MM.1S (cell line): ENCODE data around the gene RSPH10B.
"Not testable (repeated sequence)": the region's sequence is repeated elsewhere in the genome, so short reads cannot be mapped to it uniquely, and the experiment has no call there.

Experiments
- EZH2 ChIP-seq: fragments of 300-600 bp; sonication (generic); optimal IDR thresholded peaks from 2 replicates; pipeline ENCODE3; 2017; ENCODE audit warnings: low read depth, mild to moderate bottlenecking, antibody characterized with exemption, low read length, mixed read lengths
- EZH2phosphoT487 ChIP-seq: fragments of 300-600 bp; sonication (generic); IDR thresholded peaks from 2 replicates; pipeline ENCODE4 v1.6.1; 2018; ENCODE audit warnings: antibody characterized with exemption, low read length
- TF ChIP-seq, protein P1 (sequence below): fragments of 300-600 bp; sonication (generic); IDR thresholded peaks from 2 replicates; pipeline ENCODE4 v1.5.1; 2016; ENCODE audit warnings: antibody characterized with exemption, low read length, mixed read lengths

DNA sequence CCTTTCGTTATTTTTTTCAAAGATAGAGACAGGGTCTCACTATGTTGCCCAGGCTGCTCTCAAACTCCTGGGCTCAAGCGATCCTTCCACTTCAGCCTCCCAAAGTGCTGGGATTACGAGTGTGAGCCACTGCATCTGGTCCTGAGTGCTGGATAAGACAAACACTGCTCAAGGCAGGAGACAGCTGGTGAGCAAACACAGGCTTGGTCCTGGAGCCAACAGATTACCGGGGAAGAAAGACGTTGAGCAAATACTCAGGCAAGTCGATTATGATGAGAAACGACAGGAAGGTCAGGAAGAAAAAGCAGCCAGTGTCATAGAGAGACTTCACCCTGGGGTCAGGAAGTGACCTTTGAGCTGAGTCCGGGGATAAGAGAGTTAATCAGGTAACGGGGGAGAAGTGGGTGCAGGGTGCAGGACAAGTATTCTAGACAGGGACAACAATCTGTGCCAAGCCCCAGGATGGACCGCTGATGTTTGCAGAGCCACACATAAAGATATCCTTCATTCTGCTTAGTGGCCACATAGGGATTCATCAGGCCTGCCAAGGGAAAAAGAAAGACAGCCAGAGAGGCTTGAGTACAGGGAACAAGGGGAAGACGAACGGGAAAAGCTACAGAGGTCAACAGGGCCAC lies 9.3 kb upstream of the RSPH10B start:
- TF ChIP-seq, protein P1, sequence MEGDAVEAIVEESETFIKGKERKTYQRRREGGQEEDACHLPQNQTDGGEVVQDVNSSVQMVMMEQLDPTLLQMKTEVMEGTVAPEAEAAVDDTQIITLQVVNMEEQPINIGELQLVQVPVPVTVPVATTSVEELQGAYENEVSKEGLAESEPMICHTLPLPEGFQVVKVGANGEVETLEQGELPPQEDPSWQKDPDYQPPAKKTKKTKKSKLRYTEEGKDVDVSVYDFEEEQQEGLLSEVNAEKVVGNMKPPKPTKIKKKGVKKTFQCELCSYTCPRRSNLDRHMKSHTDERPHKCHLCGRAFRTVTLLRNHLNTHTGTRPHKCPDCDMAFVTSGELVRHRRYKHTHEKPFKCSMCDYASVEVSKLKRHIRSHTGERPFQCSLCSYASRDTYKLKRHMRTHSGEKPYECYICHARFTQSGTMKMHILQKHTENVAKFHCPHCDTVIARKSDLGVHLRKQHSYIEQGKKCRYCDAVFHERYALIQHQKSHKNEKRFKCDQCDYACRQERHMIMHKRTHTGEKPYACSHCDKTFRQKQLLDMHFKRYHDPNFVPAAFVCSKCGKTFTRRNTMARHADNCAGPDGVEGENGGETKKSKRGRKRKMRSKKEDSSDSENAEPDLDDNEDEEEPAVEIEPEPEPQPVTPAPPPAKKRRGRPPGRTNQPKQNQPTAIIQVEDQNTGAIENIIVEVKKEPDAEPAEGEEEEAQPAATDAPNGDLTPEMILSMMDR: not testable (repeated sequence)
- TF ChIP-seq EZH2, EZH2phosphoT487: not testable (repeated sequence)
